Measurements from ENCODE around the gene GCGR. TPM values are rescaled to one million over a fixed set of nuclear protein-coding genes. Genes with fewer than 3 reads are reported as not detected.

GCGR gene
- total and polyA plus RNA-seq, 3 donors from 2014 or later = 0.88 to 1.5 (median 1.3) TPM

DNA sequence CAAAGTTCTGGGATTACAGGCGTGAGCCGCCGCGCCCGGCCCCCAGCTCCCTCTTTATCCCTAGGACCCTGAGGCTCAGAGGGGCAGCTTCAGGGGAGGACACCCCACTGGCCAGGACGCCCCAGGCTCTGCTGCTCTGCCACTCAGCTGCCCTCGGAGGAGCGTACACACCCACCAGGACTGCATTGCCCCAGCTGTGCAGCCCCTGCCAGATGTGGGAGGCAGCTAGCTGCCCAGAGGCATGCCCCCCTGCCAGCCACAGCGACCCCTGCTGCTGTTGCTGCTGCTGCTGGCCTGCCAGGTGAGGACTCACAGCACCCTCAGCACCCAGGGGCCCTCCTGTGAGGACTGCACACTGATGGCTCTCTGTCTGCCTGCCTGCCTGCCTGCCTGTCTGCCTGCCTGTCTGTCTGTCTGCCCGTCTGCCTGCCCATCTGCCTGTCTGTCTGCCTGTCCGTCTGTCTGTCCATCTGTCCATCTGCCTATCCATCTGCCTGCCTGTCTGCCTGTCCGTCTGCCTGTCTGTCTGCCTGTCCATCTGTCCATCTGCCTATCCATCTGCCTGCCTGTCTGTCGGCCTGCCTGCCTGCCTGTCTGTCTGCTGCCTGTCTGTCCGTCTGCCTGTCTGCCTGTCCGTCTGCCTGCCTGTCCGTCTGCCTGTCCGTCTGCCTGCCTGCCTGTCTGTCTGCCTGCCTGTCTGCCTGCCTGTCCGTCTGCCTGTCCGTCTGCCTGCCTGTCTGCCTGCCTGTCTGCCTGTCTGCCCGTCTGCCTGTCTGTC is 5.0 kb downstream of the GCGR start:
- Histone ChIP-seq H3K36me3 (ENCODE audit: low read depth, missing control alignments) (no peaks in the 10 kb centered on the region), H3K9me3 (no peaks in the 10 kb centered on the region), H3K27me3 (no peaks in the 10 kb centered on the region), H3K27ac (no peak overlapping the region), H3K4me1 (no peaks in the 10 kb centered on the region), H3K4me3 (no peak overlapping the region)
- WGBS, 2 donors = 78 to 80% methylated on average over 15 to 20 of the region's 20 CpGs
- intact Hi-C loops (cut with DNase I; ENCODE audit: low total_unique reads) = no loop called here
- no peak for TF ChIP-seq POLR2A (IDR thresholded peaks at IDR 0.05)
- TF ChIP-seq, protein P1, sequence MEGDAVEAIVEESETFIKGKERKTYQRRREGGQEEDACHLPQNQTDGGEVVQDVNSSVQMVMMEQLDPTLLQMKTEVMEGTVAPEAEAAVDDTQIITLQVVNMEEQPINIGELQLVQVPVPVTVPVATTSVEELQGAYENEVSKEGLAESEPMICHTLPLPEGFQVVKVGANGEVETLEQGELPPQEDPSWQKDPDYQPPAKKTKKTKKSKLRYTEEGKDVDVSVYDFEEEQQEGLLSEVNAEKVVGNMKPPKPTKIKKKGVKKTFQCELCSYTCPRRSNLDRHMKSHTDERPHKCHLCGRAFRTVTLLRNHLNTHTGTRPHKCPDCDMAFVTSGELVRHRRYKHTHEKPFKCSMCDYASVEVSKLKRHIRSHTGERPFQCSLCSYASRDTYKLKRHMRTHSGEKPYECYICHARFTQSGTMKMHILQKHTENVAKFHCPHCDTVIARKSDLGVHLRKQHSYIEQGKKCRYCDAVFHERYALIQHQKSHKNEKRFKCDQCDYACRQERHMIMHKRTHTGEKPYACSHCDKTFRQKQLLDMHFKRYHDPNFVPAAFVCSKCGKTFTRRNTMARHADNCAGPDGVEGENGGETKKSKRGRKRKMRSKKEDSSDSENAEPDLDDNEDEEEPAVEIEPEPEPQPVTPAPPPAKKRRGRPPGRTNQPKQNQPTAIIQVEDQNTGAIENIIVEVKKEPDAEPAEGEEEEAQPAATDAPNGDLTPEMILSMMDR (IDR thresholded peaks at IDR 0.05) = no peak
- no peak for DNase-seq

GRCh38 chr17:81809556-81809998 is 5.6 kb downstream of the GCGR start:
- no peak for DNase-seq
- H3K36me3 ChIP-seq (ENCODE audit: low read depth, missing control alignments) = no peaks in the 10 kb centered on the region
- TF ChIP-seq, protein P1 (IDR thresholded peaks at IDR 0.05) = no peak
- WGBS, 2 donors = 73 to 78% methylated on average over 6 of the region's 7 CpGs
- intact Hi-C loops (cut with DNase I; ENCODE audit: low total_unique reads) = no loop called here
- no peaks in the 10 kb centered on the region for H3K4me1 ChIP-seq
- H3K27me3 ChIP-seq = no peaks in the 10 kb centered on the region
- no peak overlapping the region for H3K27ac ChIP-seq
- H3K9me3 ChIP-seq = no peaks in the 10 kb centered on the region
- H3K4me3 ChIP-seq = no peak overlapping the region

DNA sequence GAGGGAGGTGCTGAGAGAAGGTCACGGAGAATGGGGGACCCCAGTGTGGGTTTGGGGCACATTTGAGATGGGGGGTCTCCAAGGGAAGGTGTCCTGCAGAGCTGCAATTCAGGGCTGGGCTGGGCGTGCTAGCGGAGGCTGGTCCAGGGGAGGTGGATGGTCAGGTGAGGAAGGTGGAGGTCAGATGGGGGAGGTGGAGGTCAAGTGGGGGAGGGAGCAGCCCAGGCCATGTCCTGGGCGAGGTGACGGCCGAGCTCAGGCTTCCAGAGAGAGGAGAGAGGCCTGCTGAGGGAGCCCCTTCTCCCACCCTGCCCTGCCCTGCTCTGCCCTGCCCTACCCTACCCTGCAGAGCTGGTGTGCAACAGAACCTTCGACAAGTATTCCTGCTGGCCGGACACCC is 6.5 kb downstream of the GCGR start:
- Histone ChIP-seq H3K9me3 (no peaks in the 10 kb centered on the region), H3K4me1 (no peaks in the 10 kb centered on the region), H3K36me3 (ENCODE audit: low read depth, missing control alignments) (no peaks in the 10 kb centered on the region), H3K27me3 (no peaks in the 10 kb centered on the region), H3K4me3 (no peak overlapping the region), H3K27ac (no peak overlapping the region)
- intact Hi-C loops (cut with DNase I; ENCODE audit: low total_unique reads) = no loop called here
- WGBS, 2 donors = 69 to 80% methylated on average over 7 to 8 of the region's 8 CpGs
- no peak for DNase-seq
- TF ChIP-seq, protein P1 (IDR thresholded peaks at IDR 0.05) = no peak
- TF ChIP-seq POLR2A (IDR thresholded peaks at IDR 0.05) = no peak

DNA sequence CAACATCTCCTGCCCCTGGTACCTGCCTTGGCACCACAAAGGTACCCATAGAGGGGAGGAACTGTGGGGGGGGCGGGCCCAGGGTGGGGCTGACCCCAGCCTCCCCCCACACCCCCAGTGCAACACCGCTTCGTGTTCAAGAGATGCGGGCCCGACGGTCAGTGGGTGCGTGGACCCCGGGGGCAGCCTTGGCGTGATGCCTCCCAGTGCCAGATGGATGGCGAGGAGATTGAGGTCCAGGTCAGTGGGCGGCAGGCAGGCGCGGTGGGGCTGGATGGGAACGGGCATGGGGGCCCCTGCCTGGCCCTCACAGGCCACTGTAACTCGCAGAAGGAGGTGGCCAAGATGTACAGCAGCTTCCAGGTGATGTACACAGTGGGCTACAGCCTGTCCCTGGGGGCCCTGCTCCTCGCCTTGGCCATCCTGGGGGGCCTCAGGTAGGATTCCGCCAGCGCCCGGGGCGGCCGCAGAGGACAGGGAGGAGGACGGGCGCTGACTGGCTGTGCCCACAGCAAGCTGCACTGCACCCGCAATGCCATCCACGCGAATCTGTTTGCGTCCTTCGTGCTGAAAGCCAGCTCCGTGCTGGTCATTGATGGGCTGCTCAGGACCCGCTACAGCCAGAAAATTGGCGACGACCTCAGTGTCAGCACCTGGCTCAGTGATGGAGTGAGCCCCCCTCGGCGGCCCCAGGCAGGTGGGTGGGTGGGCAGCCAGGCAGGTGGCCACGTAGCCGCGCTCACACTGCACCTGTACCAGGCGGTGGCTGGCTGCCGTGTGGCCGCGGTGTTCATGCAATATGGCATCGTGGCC is 7.1 kb downstream of the GCGR start:
- TF ChIP-seq, protein P1 (IDR thresholded peaks at IDR 0.05) = no peak
- TF ChIP-seq POLR2A (IDR thresholded peaks at IDR 0.05) = no peak
- no peaks in the 10 kb centered on the region for H3K27me3 ChIP-seq
- 89 to 90% methylated on average over 27 to 42 of the region's 42 CpGs for WGBS, 2 donors

More for the DNA sequence above, 7.1 kb downstream of the GCGR start:
- DNase-seq = no peak
- Histone ChIP-seq H3K4me3 (no peak overlapping the region), H3K27ac (no peak overlapping the region), H3K4me1 (no peaks in the 10 kb centered on the region), H3K9me3 (no peaks in the 10 kb centered on the region), H3K36me3 (ENCODE audit: low read depth, missing control alignments) (no peaks in the 10 kb centered on the region)
- intact Hi-C loops (cut with DNase I; ENCODE audit: low total_unique reads) = no loop called here

Data from testis (tissue), 3 donors.